Activated CD4-positive, alpha-beta T cell treated with anti-CD3 and anti-CD28 coated beads, Interleukin-2, amount 10 ng/mL, durations not matched to agents 7 days and 5 days (primary cell): ENCODE measurements around the gene MEIOB. TPM values are rescaled to one million over a fixed set of nuclear protein-coding genes. Genes with fewer than 3 reads are reported as not detected.
"Not testable (repeated sequence)": the region's sequence is repeated elsewhere in the genome, so short reads cannot be mapped to it uniquely, and the experiment has no call there.

Source experiments
- CTCF ChIA-PET: fragments of 350-600 bp; sonication (Branson Sonifier 250); formaldehyde crosslinking; loops from one replicate; lab custom pipeline; 2021; ENCODE audit warnings: antibody characterized with exemption; lab: Charles Lee
- POLR2A ChIA-PET: fragments of 350-600 bp; sonication (Branson Sonifier 250); formaldehyde crosslinking; loops from one replicate; lab custom pipeline; 2021; ENCODE audit warnings: antibody characterized with exemption; lab: Charles Lee
- DNase-seq: peaks from one replicate; pipeline ENCODE4 v3.0.0-alpha.2; 2020
- H3K27ac Mint-ChIP-seq: one replicate; pipeline ENCODE4 v1.8.0; 2021; ENCODE audit warnings: mild to moderate bottlenecking, moderate library complexity, mixed read lengths
- H3K27me3 Mint-ChIP-seq: one replicate; pipeline ENCODE4 v1.8.0; 2021; ENCODE audit warnings: mixed read lengths
- H3K36me3 Mint-ChIP-seq: one replicate; pipeline ENCODE4 v1.8.0; 2021; ENCODE audit warnings: low read depth, mixed read lengths
- H3K4me1 Mint-ChIP-seq: one replicate; pipeline ENCODE4 v1.8.0; 2021; ENCODE audit warnings: mixed read lengths
- H3K4me3 Mint-ChIP-seq: one replicate; pipeline ENCODE4 v1.8.0; 2021; ENCODE audit warnings: mild to moderate bottlenecking, moderate library complexity, mixed read lengths
- H3K9me3 Mint-ChIP-seq: one replicate; pipeline ENCODE4 v1.8.0; 2021; ENCODE audit warnings: mixed read lengths
- total RNA-seq, 2 experiments: library from RNA; stranded (reverse); gene quantifications; one replicate each; pipeline ENCODE4 v1.2.3, GENCODE V29; 2021

MEIOB gene
- total RNA-seq, 2 experiments from 2014 or later: not detected

DNA sequence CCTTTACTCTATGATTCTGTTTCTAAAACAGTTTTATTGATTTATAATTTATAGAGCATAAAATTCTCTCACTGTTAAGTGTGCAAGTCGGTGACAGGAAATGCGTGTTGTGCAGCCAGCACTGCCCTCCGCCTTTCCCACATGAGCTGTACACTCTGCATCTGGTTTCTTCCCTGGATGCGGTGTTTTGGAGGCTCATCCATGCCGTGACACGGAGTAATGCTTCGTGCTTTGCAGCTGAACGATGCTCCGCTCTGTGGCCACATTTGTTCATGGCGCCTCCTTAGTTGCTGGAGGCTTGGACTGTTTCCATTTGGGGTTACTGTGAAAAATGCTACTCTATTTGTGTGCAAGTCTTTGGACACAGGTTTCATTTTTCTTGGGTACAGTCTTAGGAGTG, 71.3 kb downstream of the MEIOB start:
- Mint-ChIP-seq H3K4me1 (no peaks in the 10 kb centered on the region), H3K9me3 (peaks cover 19% of the 10 kb centered on the region), H3K36me3 (peaks cover 21% of the 10 kb centered on the region), H3K4me3 (no peak overlapping the region), H3K27ac (no peak overlapping the region), H3K27me3 (no peaks in the 10 kb centered on the region)
- no peak for DNase-seq
- ChIA-PET CTCF (no interaction called here), POLR2A (no interaction called here)

DNA sequence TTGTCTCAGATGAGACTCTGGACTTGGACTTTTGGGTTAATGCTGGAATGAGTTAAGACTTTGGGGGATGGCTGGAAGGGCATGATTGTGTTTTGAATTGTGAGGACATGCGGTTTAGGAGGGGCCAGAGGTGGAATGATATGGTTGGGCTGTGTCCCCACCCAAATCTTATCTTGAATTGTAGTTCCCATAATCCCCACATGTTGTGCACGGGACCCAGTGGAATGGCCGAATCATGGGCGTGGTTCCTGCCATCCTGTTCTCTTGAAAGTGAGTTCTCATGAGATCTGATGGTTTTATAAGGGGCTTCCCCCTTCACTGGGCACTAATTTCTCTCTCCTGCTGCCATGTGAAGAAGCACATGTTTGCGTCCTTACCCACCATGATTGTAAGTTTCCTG, 72.7 kb downstream of the MEIOB start:
- H3K4me3 Mint-ChIP-seq, POLR2A ChIA-PET, DNase-seq, H3K27me3 Mint-ChIP-seq, CTCF ChIA-PET, H3K4me1 Mint-ChIP-seq, H3K27ac Mint-ChIP-seq: not testable (repeated sequence)
- Mint-ChIP-seq H3K9me3 (peaks cover 19% of the 10 kb centered on the region), H3K36me3 (peaks cover 19% of the 10 kb centered on the region)

DNA sequence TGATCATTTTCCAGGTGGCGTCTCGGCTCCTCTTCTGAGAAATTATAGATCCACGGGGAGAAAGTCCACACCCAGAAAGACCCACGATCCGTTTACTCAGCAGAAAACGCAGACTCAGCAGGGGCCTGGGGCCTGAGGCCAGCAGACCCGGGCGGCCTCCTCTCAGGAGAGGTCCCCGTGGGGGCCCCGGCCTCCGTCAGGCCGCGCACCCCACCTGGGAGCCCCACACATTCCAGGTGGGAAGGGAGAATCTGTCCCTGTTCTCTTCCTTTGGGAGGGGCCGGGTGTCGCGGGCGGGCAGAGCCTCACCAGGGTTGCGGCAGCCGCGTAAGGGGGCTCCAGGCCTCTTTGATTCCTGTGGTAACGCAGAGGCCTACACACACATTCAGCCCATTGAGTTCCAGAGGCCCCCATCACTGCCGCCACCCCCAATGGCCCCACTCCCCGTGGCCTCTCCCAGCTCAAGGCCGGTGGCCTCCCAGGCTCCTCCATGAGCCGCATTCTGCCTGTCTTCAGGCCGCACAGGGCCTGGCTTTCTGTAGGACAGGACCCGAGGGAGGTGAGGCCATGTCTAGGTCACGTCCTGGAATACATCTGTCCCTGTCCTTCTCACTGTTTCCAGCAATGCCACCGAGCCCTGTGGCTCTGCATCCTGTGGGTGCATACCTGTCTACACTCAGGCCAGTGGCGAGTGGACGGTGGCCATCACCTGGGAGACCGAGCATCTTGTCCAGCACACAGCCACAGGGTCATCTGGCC, 76.9 kb downstream of the MEIOB start:
- Mint-ChIP-seq H3K9me3 (peaks cover 12% of the 10 kb centered on the region), H3K36me3 (peaks cover 15% of the 10 kb centered on the region), H3K4me1 (no peaks in the 10 kb centered on the region), H3K27me3 (no peaks in the 10 kb centered on the region), H3K4me3 (no peak overlapping the region), H3K27ac (no peak overlapping the region)
- ChIA-PET CTCF (no interaction called here), POLR2A (no interaction called here)
- no peak for DNase-seq

DNA sequence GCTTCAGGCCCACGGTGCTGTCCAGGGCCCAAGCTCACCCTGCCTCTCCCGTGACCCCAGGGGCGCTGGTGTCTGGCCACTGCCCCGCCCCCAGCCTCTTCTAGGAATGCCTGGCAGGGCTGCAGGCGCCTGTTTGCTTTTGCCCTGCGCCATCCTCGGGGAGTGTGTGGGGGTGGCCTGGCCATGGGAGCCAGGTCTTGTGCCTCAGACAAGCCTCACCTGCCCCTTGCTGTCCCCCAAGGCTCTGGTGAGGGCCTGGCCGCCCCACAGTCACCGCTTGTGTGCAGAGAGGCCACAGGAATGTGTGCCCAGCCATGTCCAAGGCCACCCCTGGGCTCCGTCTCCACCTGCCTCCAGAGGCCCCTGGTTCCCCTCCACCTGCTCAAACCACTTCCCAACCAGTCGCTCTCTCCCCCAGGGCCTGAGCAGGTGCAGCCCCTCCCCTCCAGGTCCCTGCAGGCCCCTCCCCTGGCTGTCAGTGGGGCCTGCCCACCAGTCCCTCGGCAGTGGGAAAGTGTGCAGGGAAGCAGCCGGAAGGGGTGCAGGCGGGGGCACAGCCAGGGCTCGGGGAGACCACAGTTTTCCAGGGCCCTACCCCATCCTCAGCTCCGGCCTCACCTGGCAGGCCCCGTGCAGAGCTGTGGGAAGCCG, 77.6 kb downstream of the MEIOB start:
- H3K4me1 Mint-ChIP-seq: no peaks in the 10 kb centered on the region
- no peaks in the 10 kb centered on the region for H3K27me3 Mint-ChIP-seq
- H3K4me3 Mint-ChIP-seq: no peak overlapping the region
- peaks cover 8% of the 10 kb centered on the region for H3K9me3 Mint-ChIP-seq
- H3K27ac Mint-ChIP-seq: no peak overlapping the region
- ChIA-PET POLR2A (no interaction called here), CTCF (no interaction called here)
- no peak for DNase-seq
- peaks cover 12% of the 10 kb centered on the region for H3K36me3 Mint-ChIP-seq

DNA sequence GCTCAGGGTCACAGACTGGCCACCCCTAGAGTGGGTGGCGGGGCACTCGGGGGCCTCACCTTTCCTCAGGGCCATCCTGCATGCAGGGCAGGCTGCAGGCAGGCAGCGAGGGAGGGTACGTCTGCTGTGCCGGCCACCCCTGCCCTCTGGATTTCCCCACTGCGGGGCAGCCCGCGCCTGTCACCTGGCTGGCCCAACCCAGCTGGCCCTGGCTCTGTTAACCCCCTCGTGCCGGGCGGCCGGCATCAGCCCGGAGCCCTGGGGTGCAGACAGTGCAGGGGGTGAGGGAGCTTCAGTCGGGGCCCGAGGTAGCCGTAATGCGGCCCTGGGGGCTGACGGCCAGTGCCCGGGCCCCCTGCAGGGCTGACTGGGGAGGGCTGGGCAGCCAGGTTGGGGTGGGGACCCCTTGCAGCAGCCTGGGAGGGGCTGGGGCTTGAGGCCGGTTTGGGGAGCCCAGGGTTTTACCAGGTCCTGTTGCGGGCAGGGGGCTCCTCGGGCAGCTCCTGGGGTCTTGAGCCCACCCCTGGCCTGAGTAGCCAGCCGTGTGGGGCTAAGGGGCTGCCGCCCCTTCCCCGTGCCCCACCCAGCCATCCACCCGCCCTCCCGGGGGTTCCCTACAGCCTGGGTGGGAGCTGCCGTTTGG, 78.3 kb downstream of the MEIOB start, which contains the start of gene IGFALS:
Gene IGFALS, minus strand, starts transcription at position 128 of the 643 bp plus-strand sequence. Its CDS starts 53 bp downstream, at position 75.
- Mint-ChIP-seq H3K4me3 (no peak within 1 kb of the TSS), H3K9me3 (peaks cover 3% of the 10 kb centered on the region), H3K27ac (no peak within 1 kb of the TSS), H3K27me3 (no peaks in the 10 kb centered on the region), H3K36me3 (peaks cover 12% of the 10 kb centered on the region), H3K4me1 (no peaks in the 10 kb centered on the region)
- ChIA-PET POLR2A (no interaction called here), CTCF (interaction anchor here (0.6 kb wide), 1 partner anchor 109 kb away, joined by 4 read pairs; no protein-coding TSS in a partner anchor)
- no peak for DNase-seq

DNA sequence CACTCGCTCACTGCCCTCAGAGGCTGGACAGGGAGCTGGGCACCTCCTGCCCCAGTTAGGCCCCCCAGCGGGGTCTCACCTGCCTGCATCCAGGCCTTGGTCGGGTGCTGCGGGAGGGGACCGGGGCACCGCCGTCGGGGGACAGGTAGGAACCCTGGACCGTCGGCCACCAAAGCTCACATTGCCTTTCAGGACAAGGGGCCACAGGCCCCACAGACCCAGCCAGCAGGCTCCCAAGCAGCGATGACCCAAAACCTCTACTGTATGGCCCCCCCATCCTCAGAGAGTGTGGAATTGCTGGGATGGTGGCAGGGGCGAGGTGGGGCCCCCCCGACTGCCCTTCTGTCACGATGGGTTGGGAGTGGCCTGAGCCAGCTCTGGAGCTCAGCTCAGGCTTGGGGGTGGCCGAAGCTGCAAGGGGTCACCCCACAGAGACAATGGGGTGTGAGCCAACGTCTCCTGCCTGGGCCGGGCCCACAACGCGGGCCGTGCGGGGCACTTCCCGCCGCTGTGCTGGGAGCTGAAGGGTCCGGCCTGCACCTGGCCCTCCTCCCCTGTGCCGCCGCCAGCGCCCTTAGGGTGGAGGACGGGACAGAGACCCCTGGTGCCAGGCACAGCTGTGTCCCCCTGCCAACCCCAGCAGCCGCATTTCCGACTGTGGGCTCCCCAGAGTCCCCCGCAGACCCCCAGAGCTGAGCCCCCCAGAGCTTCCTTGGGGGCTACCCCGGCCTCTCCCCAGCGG, 79.0 kb downstream of the MEIOB start:
- H3K9me3 Mint-ChIP-seq: peaks cover 3% of the 10 kb centered on the region

DNA sequence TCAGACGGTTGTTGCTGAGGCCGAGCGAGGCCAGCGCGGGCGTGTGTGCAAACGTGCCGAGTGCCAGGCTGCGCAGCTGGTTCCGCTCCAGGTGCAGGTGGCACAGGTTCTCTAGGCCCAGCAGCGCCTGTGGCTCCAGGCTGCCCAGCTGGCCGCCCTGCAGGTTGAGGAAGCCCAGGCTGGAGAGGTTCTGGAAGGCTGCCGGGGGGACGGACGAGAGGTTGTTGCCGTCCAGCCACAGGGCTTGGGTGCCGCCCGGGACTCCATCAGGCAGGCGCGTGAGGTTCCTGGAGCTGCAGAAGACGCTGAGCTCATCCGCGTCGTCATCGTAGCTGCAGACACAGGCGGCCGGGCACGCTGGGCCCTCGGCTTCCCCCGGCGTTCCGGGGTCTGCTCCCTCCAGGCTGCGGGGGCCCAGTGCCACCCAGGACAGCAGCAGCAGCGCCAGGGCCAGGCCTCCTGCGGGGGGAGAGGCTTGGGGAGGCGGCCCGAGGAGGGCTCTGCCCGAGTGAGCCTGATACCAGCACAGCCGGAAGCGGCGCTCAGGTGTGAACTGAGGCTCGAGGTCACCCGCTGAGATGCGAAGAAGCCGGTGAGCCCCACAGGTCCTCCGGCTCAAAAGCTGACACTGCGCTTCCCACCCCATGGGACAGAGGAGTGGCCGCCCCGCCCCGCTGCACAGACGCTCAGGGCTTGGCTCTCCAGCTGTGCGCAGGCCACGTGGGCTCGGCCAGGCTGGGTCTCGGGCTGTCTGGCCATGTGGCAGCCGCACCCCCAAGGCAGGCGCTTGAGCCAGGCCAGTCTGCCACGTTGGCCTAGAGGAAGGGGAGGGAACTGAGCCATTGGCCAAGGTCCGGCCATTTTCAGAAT, 79.8 kb downstream of the MEIOB start:
- H3K9me3 Mint-ChIP-seq: peaks cover 1% of the 10 kb centered on the region
- peaks cover 6% of the 10 kb centered on the region for H3K36me3 Mint-ChIP-seq
- H3K27ac Mint-ChIP-seq: no peak overlapping the region
- CTCF ChIA-PET: interaction anchor here (0.6 to 1.5 kb wide), 2 partner anchors 9 to 1043 kb away, joined by 4 to 6 read pairs; partner anchors contain the start of genes NUBP2 and SPSB3
- H3K4me1 Mint-ChIP-seq: no peaks in the 10 kb centered on the region
- H3K27me3 Mint-ChIP-seq: no peaks in the 10 kb centered on the region
- DNase-seq: no peak
- POLR2A ChIA-PET: no interaction called here
- no peak overlapping the region for H3K4me3 Mint-ChIP-seq

More for the DNA sequence above, 79.0 kb downstream of the MEIOB start:
- CTCF ChIA-PET: interaction anchor here (0.5 to 0.6 kb wide), 2 partner anchors 955 to 1044 kb away, joined by 3 to 4 read pairs; no protein-coding TSS in a partner anchor
- POLR2A ChIA-PET: no interaction called here
- H3K36me3 Mint-ChIP-seq: peaks cover 12% of the 10 kb centered on the region
- no peak for DNase-seq
- no peak overlapping the region for H3K27ac Mint-ChIP-seq
- H3K27me3 Mint-ChIP-seq: no peaks in the 10 kb centered on the region
- H3K4me3 Mint-ChIP-seq: no peak overlapping the region
- H3K4me1 Mint-ChIP-seq: no peaks in the 10 kb centered on the region

DNA sequence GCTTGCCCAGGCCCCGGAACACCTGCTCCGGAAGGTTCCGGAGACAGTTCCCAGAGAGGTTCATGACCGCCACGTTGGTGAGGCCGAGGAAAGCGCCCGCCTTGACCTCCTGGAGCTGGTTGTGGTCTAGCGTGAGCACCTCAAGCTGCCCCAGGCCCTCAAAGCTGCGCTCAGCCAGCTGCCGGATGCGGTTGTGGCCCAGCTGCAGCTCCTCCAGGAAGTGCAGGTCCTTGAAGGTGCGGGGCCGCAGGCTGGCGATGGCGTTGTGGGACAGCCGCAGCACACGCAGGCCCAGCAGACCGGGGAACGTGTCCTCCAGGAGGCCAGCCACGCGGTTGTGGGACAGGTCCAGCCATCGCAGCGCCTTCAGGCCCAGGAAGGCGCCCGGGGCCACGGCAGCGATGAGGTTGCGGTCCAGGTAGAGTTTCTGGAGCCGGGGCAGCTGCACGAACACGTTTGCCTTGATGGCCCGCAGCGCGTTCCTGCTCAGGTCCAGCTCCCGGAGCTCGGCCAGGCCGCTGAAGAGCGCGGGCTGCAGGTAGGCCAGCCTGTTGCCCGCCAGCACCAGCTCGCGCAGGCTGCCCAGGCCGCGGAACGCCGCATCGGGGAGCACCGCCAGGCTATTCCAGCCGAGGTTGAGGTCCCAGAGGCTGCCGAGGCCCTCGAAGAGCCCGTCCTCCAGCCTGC, 80.6 kb downstream of the MEIOB start:
- Mint-ChIP-seq H3K27me3 (no peaks in the 10 kb centered on the region), H3K4me1 (no peaks in the 10 kb centered on the region), H3K27ac (no peak overlapping the region), H3K4me3 (no peak overlapping the region), H3K36me3 (peaks cover 4% of the 10 kb centered on the region), H3K9me3 (no peaks in the 10 kb centered on the region)
- no peak for DNase-seq
- POLR2A ChIA-PET: no interaction called here
- CTCF ChIA-PET: interaction anchor here (1.5 kb wide), 1 partner anchor 9 kb away, joined by 6 read pairs; the partner anchor contains the start of genes NUBP2 and SPSB3

DNA sequence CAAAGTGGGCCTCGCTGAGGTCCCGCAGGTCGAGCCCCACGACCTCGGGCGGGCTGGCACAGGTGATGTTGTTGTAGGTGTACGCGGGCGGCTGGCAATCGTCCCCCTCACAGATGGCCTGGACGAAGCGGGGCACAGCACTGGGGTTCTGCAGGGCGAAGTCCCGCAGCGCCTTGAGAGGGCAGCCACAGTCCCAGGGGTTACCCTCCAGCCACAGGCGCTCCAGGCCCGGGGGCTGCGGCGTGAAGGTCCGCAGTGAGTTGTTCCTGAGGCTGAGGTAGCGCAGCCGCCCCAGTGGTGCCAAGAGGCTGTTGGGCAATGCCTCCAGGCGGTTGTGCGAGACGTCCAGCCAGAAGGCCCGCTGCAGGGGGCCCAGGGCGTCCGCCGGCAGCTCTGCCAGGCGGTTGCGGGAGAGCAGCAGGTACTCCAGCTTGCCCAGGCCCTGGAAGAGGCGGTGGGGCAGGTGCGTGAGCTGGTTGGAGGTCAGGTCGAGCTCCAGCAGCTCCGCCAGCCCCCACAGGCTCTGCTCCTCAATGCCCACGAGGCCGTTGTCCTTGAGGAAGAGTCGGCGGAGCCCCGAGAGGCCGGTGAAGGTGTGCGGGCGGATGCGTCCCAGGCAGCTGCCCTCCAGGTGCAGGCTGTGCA, 81.2 kb downstream of the MEIOB start:
- ChIA-PET POLR2A (no interaction called here), CTCF (interaction anchor here (1.5 kb wide), 1 partner anchor 8 kb away, joined by 6 read pairs; the partner anchor contains the start of genes NUBP2 and SPSB3)
- no peak for DNase-seq
- H3K27me3 Mint-ChIP-seq: no peaks in the 10 kb centered on the region
- no peak overlapping the region for H3K4me3 Mint-ChIP-seq
- no peaks in the 10 kb centered on the region for H3K4me1 Mint-ChIP-seq
- no peak overlapping the region for H3K27ac Mint-ChIP-seq
- peaks cover 4% of the 10 kb centered on the region for H3K36me3 Mint-ChIP-seq
- H3K9me3 Mint-ChIP-seq: no peaks in the 10 kb centered on the region

DNA sequence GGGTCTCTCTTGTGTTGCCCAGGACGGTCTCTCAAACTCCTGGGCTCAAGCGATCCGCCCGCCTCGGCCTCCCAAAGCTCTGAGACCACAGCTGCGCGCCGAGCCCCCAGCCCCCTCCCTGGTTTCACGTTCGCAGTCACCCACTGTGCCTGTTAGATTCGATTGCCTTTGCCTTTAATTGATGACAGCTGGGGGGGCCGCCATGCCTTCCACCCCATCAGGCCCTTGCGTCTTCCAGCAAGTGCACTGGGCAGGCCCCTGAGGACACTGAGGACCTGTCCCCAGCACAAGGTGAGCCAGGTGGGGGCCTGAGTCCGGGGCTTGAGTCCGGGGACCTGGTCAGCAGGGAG, 81.7 kb downstream of the MEIOB start:
- POLR2A ChIA-PET: no interaction called here

DNA sequence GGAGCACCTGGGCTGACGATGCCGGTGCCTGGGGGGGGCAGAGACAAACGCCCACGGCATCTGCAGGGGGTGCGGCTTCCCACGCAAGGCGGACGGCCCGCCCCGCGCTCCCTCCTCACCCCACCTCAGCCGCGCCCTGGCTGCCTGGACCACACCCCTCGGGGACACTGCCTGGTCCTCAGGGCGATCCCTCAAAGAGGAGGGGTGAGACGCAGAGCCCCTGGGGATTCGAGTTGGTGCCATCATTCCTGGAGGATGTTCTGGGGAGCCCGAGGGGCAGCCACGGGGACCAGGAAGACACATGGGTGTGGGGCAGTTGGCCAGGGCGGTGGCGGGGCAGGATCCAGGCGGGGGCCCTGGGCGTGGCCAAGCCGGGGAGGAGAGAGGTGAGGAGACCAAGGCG, 82.3 kb downstream of the MEIOB start:
- POLR2A ChIA-PET: no interaction called here
- CTCF ChIA-PET: no interaction called here

More for the DNA sequence above, 81.7 kb downstream of the MEIOB start:
- CTCF ChIA-PET: no interaction called here
- no peak overlapping the region for H3K27ac Mint-ChIP-seq
- no peaks in the 10 kb centered on the region for H3K9me3 Mint-ChIP-seq
- H3K4me1 Mint-ChIP-seq: no peaks in the 10 kb centered on the region
- DNase-seq: no peak
- H3K4me3 Mint-ChIP-seq: no peak overlapping the region
- peaks cover 4% of the 10 kb centered on the region for H3K36me3 Mint-ChIP-seq
- H3K27me3 Mint-ChIP-seq: no peaks in the 10 kb centered on the region

More for the DNA sequence above, 82.3 kb downstream of the MEIOB start:
- Mint-ChIP-seq H3K36me3 (peaks cover 4% of the 10 kb centered on the region), H3K9me3 (no peaks in the 10 kb centered on the region), H3K4me3 (no peak overlapping the region), H3K27me3 (no peaks in the 10 kb centered on the region), H3K27ac (no peak overlapping the region), H3K4me1 (peaks cover 2% of the 10 kb centered on the region)
- no peak for DNase-seq
